Measurements from ENCODE around the gene PSMC3. TPM values are rescaled to one million over a fixed set of nuclear protein-coding genes. Genes with fewer than 3 reads are reported as not detected.

PSMC3 gene
- total RNA-seq, 1 experiment from 2014 or later = 181 TPM

DNA sequence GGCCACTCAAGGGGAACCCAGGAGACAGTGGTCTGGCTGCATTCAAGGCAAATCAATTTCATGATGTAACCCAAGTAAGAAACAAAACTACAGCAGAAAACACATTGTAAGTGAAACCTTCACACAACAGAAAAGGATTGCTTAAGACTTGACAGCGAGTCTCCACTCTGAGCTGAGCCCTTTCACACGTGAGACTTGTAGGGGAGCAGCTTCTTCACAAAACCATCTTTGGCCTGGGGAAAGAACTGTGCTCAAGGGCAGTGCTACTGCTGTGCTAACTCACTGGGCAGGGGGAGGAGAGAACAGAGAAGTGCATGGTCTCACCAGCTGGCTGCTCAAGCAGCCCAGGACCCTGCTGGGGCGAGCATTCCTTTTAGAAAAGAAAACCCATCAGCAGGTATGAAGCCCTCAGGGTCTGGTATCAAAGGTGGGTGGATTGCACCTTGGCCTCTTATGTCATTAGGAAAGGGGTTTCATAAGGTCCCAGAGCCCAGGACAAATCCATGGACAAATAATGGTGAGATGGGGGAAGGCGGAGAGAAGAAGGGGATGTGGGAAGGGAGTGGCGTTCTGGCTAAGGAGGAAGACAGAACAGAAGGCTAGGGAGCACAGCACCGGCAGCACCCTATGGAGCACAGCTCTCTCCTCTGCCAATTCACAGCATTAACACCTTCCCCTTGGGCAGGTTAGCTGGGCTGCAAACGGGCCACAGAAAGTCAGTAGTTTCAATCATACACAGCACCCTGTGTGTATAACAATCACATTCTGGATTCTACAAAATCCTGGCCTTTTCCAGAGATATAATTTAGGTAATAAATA, 43.3 kb upstream of the PSMC3 start:
- no TSS peak for BruUV-seq (replicated peaks)
- TF ChIP-seq SIN3A (IDR thresholded peaks at IDR 0.05; ENCODE audit: borderline replicate concordance, insufficient read depth, low read depth, low read length) (no peak), REST (IDR thresholded peaks at IDR 0.05; ENCODE audit: insufficient read depth in 1 of 2, low read depth in 2 of 2, low read length in 1 of 2) (no peak), POLR2AphosphoS5 (IDR thresholded peaks at IDR 0.05; ENCODE audit: low read depth, low read length) (no peak), TCF7L2 (IDR thresholded peaks at IDR 0.05; ENCODE audit: low read depth, low read length) (no peak), CTCF (IDR thresholded peaks at IDR 0.05) (no peak)
- ChIA-PET CTCF (no interaction called here), POLR2A (no interaction called here)
- in situ Hi-C loops (cut with HindIII; ENCODE audit: low pct_unique_long_range_greater_than_20kb, low sequenced_read_pairs) = no loop called here
- Histone ChIP-seq H3K27me3 (ENCODE audit: control insufficient read depth, insufficient read depth, low read length) (no peaks in the 10 kb centered on the region), H3K4me1 (ENCODE audit: control insufficient read depth, insufficient read depth, low read length) (peaks cover 46% of the 10 kb centered on the region), H3K4me3 (ENCODE audit: low read depth in 2 of 2, low read length in 2 of 2) (no peak overlapping the region), H3K9me3 (ENCODE audit: control insufficient read depth, insufficient read depth, low read depth, low read length) (no peaks in the 10 kb centered on the region), H3K36me3 (ENCODE audit: control insufficient read depth, insufficient read depth, low read length) (peaks cover 13% of the 10 kb centered on the region), H3K27ac (ENCODE audit: low read length) (peak overlapping the region; percentile 82; the same call in 1 of the 2 replicates)
- intact Hi-C loops (cut with micrococcal nuclease; ENCODE audit: unreplicated experiment) = no loop called here
- no peak for DNase-seq (ENCODE audit: low read depth, low spot score)
- ATAC-seq = no peak; the same call in 1 of the 2 replicates

GRCh38 chr11:47468598-47469214, 42.5 kb upstream of the PSMC3 start:
- H3K4me1 ChIP-seq (ENCODE audit: control insufficient read depth, insufficient read depth, low read length) = peaks cover 46% of the 10 kb centered on the region
- no peak for ATAC-seq
- in situ Hi-C loops (cut with HindIII; ENCODE audit: low pct_unique_long_range_greater_than_20kb, low sequenced_read_pairs) (no loop called here), intact Hi-C loops (cut with micrococcal nuclease; ENCODE audit: unreplicated experiment) (no loop called here)
- peak overlapping the region; percentile 82 for H3K27ac ChIP-seq (ENCODE audit: low read length)
- no peak overlapping the region for H3K4me3 ChIP-seq (ENCODE audit: low read depth in 2 of 2, low read length in 2 of 2)
- H3K36me3 ChIP-seq (ENCODE audit: control insufficient read depth, insufficient read depth, low read length) = peaks cover 11% of the 10 kb centered on the region
- ChIA-PET POLR2A (no interaction called here), CTCF (no interaction called here)
- BruUV-seq (replicated peaks) = no TSS peak
- DNase-seq (ENCODE audit: low read depth, low spot score) = no peak
- H3K9me3 ChIP-seq (ENCODE audit: control insufficient read depth, insufficient read depth, low read depth, low read length) = no peaks in the 10 kb centered on the region
- no peaks in the 10 kb centered on the region for H3K27me3 ChIP-seq (ENCODE audit: control insufficient read depth, insufficient read depth, low read length)
- TF ChIP-seq CTCF (IDR thresholded peaks at IDR 0.05) (no peak), POLR2AphosphoS5 (IDR thresholded peaks at IDR 0.05; ENCODE audit: low read depth, low read length) (no peak), TCF7L2 (IDR thresholded peaks at IDR 0.05; ENCODE audit: low read depth, low read length) (no peak), REST (IDR thresholded peaks at IDR 0.05; ENCODE audit: insufficient read depth in 1 of 2, low read depth in 2 of 2, low read length in 1 of 2) (no peak), SIN3A (IDR thresholded peaks at IDR 0.05; ENCODE audit: borderline replicate concordance, insufficient read depth, low read depth, low read length) (no peak)
